Transverse colon (tissue), 4 donors: ENCODE results near the gene OR10A2. TPM values are rescaled to one million over a fixed set of nuclear protein-coding genes. Genes with fewer than 3 reads are reported as not detected.
"Not testable (repeated sequence)": the region's sequence is repeated elsewhere in the genome, so short reads cannot be mapped to it uniquely, and the experiment has no call there.

Experiments
- DNase-seq: peaks from one replicate; pipeline ENCODE4 v3.0.0-alpha.2; 2019
- H3K27ac ChIP-seq, 4 donors: fragments of 200-600 bp; sonication (generic); 2 replicates each; pipeline ENCODE4 v1.5.1; 2016 to 2018; ENCODE audit warnings: inconsistent platforms in 4 of 4
- H3K27me3 ChIP-seq: fragments of 200-600 bp; sonication (generic); 2 replicates; pipeline ENCODE4 v1.5.1; 2017; ENCODE audit warnings: inconsistent platforms
- H3K36me3 ChIP-seq, 4 donors: fragments of 200-600 bp; sonication (generic); 2 replicates each; pipeline ENCODE4 v1.5.1; 2017 to 2019; ENCODE audit warnings: inconsistent platforms in 4 of 4
- H3K4me1 ChIP-seq, 4 donors: fragments of 200-600 bp; sonication (generic); 2 replicates each; pipeline ENCODE4 v1.5.1; 2017 to 2020; ENCODE audit warnings: inconsistent platforms in 4 of 4
- H3K4me3 ChIP-seq, 4 donors: fragments of 200-600 bp; sonication (generic); 1 replicate in 1 of 4; 2 replicates in 3 of 4; pipeline versions ENCODE4 v1.5.1 to v1.6.1; 2017 to 2019; ENCODE audit warnings: inconsistent platforms in 4 of 4
- H3K9me3 ChIP-seq, 2 donors: fragments of 200-600 bp; sonication (generic); 2 replicates each; pipeline ENCODE4 v1.5.1; 2017 to 2019; ENCODE audit warnings: inconsistent platforms in 2 of 2
- CTCF ChIP-seq, 5 experiments: fragments of 200-600 bp in 3 of 5; fragments of 450-650 bp in 2 of 5; sonication (generic) in 3 of 5; IDR thresholded peaks; 1 replicate in 2 of 5; 2 replicates in 3 of 5; pipeline ENCODE4 v1.5.1; 2016 to 2017; ENCODE audit warnings: antibody characterized with exemption in 5 of 5, inconsistent platforms in 3 of 5, mild to moderate bottlenecking in 2 of 5, moderate library complexity in 1 of 5
- EP300 ChIP-seq: sonication (generic); formaldehyde crosslinking; IDR thresholded peaks from one replicate; pipeline ENCODE4 v1.6.1; 2017; ENCODE audit warnings: antibody characterized with exemption, low read depth
- POLR2A ChIP-seq: fragments of 450-650 bp; IDR thresholded peaks from one replicate; pipeline ENCODE4 v1.6.1; 2016; ENCODE audit warnings: antibody characterized with exemption, mild to moderate bottlenecking, moderate library complexity
- POLR2AphosphoS5 ChIP-seq, 3 donors: sonication (generic); formaldehyde crosslinking; IDR thresholded peaks; one replicate each; pipeline ENCODE4 v1.6.1; 2016; ENCODE audit warnings: antibody characterized with exemption in 3 of 3
- WGBS, 2 donors: methylation state at CpG; one replicate each; pipeline ENCODE4 v1.1.5; 2018; ENCODE audit warnings: low coverage in 1 of 2; 5-methylcytosine and 5-hydroxymethylcytosine counted together
- in situ Hi-C, 4 donors: fragments of 200-750 bp; cut with MboI; loops; one replicate each; pipeline versions ENCODE4 v1.15.0 to v1.15.1; 2017; ENCODE audit warnings: low sequenced_read_pairs in 3 of 4, low pct_ligation_motif_present in 1 of 4, low pct_unique_long_range_greater_than_20kb in 1 of 4
- intact Hi-C: fragments of 100-400 bp; cut with DNase I; formaldehyde crosslinking; loops from one replicate; pipeline ENCODE4 v1.15.1; 2023; ENCODE audit warnings: low total_unique reads
- total RNA-seq, 4 donors: library from RNA; depleted of rRNA; stranded (reverse); fragments of >200 nt; gene quantifications; one replicate each; pipeline ENCODE4 v1.1.0, GENCODE V29; 2016

Gene OR10A2
- total RNA-seq, 4 donors from 2014 or later = not detected

GRCh38 chr11:6894097-6894496, 31.2 kb downstream of the OR10A2 start:
- no peak for DNase-seq
- H3K4me3 ChIP-seq = no peak overlapping the region
- H3K36me3 ChIP-seq = no peaks in the 10 kb centered on the region
- H3K4me1 ChIP-seq = no peaks in the 10 kb centered on the region
- in situ Hi-C loops (no loop called here), intact Hi-C loops (no loop called here)
- H3K27me3 ChIP-seq = no peaks in the 10 kb centered on the region
- H3K9me3 ChIP-seq = no peaks in the 10 kb centered on the region
- TF ChIP-seq EP300 = no peak
- TF ChIP-seq POLR2A = no peak
- TF ChIP-seq POLR2AphosphoS5 (IDR thresholded peaks at IDR 0.05) = no peak
- TF ChIP-seq CTCF (IDR thresholded peaks at IDR 0.05) = no peak
- H3K27ac ChIP-seq = no peak overlapping the region

GRCh38 chr11:6895010-6895409, 32.2 kb downstream of the OR10A2 start:
- no peaks in the 10 kb centered on the region for H3K4me1 ChIP-seq
- no peaks in the 10 kb centered on the region for H3K27me3 ChIP-seq
- no peak overlapping the region for H3K27ac ChIP-seq
- TF ChIP-seq POLR2A (no peak), EP300 (no peak), CTCF (IDR thresholded peaks at IDR 0.05) (no peak), POLR2AphosphoS5 (IDR thresholded peaks at IDR 0.05) (no peak)
- intact Hi-C loops = no loop called here
- no peaks in the 10 kb centered on the region for H3K36me3 ChIP-seq
- H3K4me3 ChIP-seq = no peak overlapping the region
- in situ Hi-C loops = no loop called here
- no peaks in the 10 kb centered on the region for H3K9me3 ChIP-seq
- DNase-seq = no peak

- Histone ChIP-seq H3K4me3 (no peak overlapping the region), H3K4me1 (no peaks in the 10 kb centered on the region), H3K27me3 (no peaks in the 10 kb centered on the region), H3K9me3 (no peaks in the 10 kb centered on the region), H3K36me3 (no peaks in the 10 kb centered on the region), H3K27ac (no peak overlapping the region)
- no peak for DNase-seq
- in situ Hi-C loops = no loop called here
- TF ChIP-seq POLR2A (no peak), CTCF (IDR thresholded peaks at IDR 0.05) (no peak), EP300 (no peak), POLR2AphosphoS5 (IDR thresholded peaks at IDR 0.05) (no peak)
- 67% methylated on average over 1 of the region's 1 CpG; no CpG with 5 or more reads in 1 of the 2 donors for WGBS, 2 donors
- intact Hi-C loops = no loop called here
Measured at GRCh38 chr11:6898911-6899310, 36.1 kb downstream of the OR10A2 start.

- Histone ChIP-seq H3K4me3 (no peak overlapping the region), H3K27ac (no peak overlapping the region), H3K4me1 (no peaks in the 10 kb centered on the region), H3K27me3 (no peaks in the 10 kb centered on the region), H3K9me3 (no peaks in the 10 kb centered on the region), H3K36me3 (no peaks in the 10 kb centered on the region)
- intact Hi-C loops = no loop called here
- WGBS, 2 donors = 59 to 61% methylated on average over 2 of the region's 2 CpGs
- no peak for DNase-seq
- TF ChIP-seq CTCF (IDR thresholded peaks at IDR 0.05) = no peak
- in situ Hi-C loops = no loop called here
Measured at GRCh38 chr11:6900327-6900999, 37.6 kb downstream of the OR10A2 start.

GRCh38 chr11:6904804-6905203, 41.9 kb downstream of the OR10A2 start:
- H3K27me3 ChIP-seq, H3K4me1 ChIP-seq, in situ Hi-C loops, H3K4me3 ChIP-seq, H3K36me3 ChIP-seq, intact Hi-C loops, H3K27ac ChIP-seq, DNase-seq, H3K9me3 ChIP-seq: not testable (repeated sequence)
- 86% methylated on average over 13 of the region's 13 CpGs; no CpG with 5 or more reads in 1 of the 2 donors for WGBS, 2 donors
